ENCODE results near the gene RETREG3. TPM values are rescaled to one million over a fixed set of nuclear protein-coding genes. Genes with fewer than 3 reads are reported as not detected.

The RETREG3 gene
- total and polyA plus RNA-seq, 9 of the 15 experiments (the other 6 are each of a cell fraction or from before 2014, with no cell fraction given) = 4.1 to 39.0 (median 16.9) TPM

DNA sequence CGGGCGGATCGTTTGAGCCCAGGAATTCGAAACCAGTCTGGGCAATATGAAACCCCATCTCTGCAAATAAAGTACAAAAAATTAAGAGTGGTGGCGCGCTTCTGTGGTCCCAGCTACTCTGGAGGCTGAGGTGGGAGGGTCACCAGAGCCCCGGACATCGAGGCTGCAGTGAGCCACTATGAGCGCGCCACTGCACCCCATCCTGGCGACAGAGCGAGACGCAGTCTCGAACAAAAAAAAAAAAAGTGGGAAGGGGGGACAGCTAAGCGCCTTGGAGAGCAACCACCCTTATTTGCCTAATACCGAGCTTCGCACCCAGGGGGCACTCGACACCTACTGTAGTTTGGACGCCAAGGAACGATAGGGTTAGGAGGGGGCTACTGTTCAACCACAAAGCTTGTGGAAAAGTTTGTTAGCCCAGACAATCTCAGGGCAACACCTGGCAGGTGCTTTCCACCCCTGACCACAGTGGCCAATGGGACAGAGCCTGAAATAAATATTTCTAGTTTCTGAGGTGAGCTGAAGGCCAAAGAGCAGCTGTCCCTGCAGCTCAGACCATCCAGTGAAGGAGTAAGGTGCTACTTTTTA is 30.8 kb downstream of the RETREG3 start (continued):
- TF ChIP-seq SRSF9 (IDR thresholded peaks at IDR 0.05; ENCODE audit: borderline replicate concordance, low read depth, low read length) (no peak), MAFK (IDR thresholded peaks at IDR 0.05; ENCODE audit: low read length) (no peak), ZNF232 (CRISPR knock-in tag; IDR thresholded peaks at IDR 0.05) (no peak), ZC3H8 (IDR thresholded peaks at IDR 0.05) (no peak), FOXP1 (CRISPR knock-in tag; IDR thresholded peaks at IDR 0.05) (no peak), ZNF3 (CRISPR knock-in tag; IDR thresholded peaks at IDR 0.05) (no peak), CXXC5 (CRISPR knock-in tag; IDR thresholded peaks at IDR 0.05) (peak; percentile 12), PHTF2 (CRISPR knock-in tag; IDR thresholded peaks at IDR 0.05) (no peak), HEY1 (CRISPR knock-in tag; IDR thresholded peaks at IDR 0.05; ENCODE audit: borderline replicate concordance) (no peak), ZNF324 (CRISPR knock-in tag; IDR thresholded peaks at IDR 0.05) (no peak), NEUROD1 (IDR thresholded peaks at IDR 0.05; ENCODE audit: borderline replicate concordance, low read depth, low read length, partially characterized antibody) (no peak), POLR2B (IDR thresholded peaks at IDR 0.05; ENCODE audit: low read depth, partially characterized antibody) (no peak), SREBF2 (CRISPR knock-in tag; IDR thresholded peaks at IDR 0.05) (no peak), NFATC3 (IDR thresholded peaks at IDR 0.05) (no peak), FOS (IDR thresholded peaks at IDR 0.05; ENCODE audit: extremely low read depth, insufficient read length) (no peak), DNMT1 (IDR thresholded peaks at IDR 0.05) (no peak), ZNF699 (CRISPR knock-in tag; IDR thresholded peaks at IDR 0.05; ENCODE audit: insufficient replicate concordance) (no peak), ZNF445 (CRISPR knock-in tag; IDR thresholded peaks at IDR 0.05; ENCODE audit: low read depth) (no peak), SMARCB1 (IDR thresholded peaks at IDR 0.05; ENCODE audit: insufficient read length, low read depth) (no peak), ZKSCAN8 (CRISPR knock-in tag; IDR thresholded peaks at IDR 0.05) (no peak), NRF1 (conservative IDR thresholded peaks at IDR 0.05 in 1 of 2, IDR thresholded peaks at IDR 0.05 in 1 of 2) (no peak), SMARCA5 (IDR thresholded peaks at IDR 0.05) (0 out of 2 replicates have a peak, but pooled peaks have one; percentile 10)
- TF ChIP-seq, protein P1, sequence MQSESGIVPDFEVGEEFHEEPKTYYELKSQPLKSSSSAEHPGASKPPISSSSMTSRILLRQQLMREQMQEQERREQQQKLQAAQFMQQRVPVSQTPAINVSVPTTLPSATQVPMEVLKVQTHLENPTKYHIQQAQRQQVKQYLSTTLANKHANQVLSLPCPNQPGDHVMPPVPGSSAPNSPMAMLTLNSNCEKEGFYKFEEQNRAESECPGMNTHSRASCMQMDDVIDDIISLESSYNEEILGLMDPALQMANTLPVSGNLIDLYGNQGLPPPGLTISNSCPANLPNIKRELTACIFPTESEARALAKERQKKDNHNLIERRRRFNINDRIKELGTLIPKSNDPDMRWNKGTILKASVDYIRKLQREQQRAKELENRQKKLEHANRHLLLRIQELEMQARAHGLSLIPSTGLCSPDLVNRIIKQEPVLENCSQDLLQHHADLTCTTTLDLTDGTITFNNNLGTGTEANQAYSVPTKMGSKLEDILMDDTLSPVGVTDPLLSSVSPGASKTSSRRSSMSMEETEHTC (IDR thresholded peaks at IDR 0.05) = no peak
- TF ChIP-seq, protein P2, sequence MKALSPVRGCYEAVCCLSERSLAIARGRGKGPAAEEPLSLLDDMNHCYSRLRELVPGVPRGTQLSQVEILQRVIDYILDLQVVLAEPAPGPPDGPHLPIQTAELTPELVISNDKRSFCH (CRISPR knock-in tag; IDR thresholded peaks at IDR 0.05) = no peak
- TF ChIP-seq, protein P2 (tag; IDR thresholded peaks at IDR 0.05) = no peak
- TF ChIP-seq, protein P3, sequence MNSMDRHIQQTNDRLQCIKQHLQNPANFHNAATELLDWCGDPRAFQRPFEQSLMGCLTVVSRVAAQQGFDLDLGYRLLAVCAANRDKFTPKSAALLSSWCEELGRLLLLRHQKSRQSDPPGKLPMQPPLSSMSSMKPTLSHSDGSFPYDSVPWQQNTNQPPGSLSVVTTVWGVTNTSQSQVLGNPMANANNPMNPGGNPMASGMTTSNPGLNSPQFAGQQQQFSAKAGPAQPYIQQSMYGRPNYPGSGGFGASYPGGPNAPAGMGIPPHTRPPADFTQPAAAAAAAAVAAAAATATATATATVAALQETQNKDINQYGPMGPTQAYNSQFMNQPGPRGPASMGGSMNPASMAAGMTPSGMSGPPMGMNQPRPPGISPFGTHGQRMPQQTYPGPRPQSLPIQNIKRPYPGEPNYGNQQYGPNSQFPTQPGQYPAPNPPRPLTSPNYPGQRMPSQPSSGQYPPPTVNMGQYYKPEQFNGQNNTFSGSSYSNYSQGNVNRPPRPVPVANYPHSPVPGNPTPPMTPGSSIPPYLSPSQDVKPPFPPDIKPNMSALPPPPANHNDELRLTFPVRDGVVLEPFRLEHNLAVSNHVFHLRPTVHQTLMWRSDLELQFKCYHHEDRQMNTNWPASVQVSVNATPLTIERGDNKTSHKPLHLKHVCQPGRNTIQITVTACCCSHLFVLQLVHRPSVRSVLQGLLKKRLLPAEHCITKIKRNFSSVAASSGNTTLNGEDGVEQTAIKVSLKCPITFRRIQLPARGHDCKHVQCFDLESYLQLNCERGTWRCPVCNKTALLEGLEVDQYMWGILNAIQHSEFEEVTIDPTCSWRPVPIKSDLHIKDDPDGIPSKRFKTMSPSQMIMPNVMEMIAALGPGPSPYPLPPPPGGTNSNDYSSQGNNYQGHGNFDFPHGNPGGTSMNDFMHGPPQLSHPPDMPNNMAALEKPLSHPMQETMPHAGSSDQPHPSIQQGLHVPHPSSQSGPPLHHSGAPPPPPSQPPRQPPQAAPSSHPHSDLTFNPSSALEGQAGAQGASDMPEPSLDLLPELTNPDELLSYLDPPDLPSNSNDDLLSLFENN (IDR thresholded peaks at IDR 0.05; ENCODE audit: low read depth in 2 of 2, low read length in 2 of 2) = peak in 1 of 2 experiments; percentile 31; a peak in 1 of 4 replicates
